NCI-H1105 (cell line): ENCODE measurements around the gene CD40.

ENCODE experiments used
- DNase-seq: peaks from one replicate; lab custom pipeline; 2025; lab: John Stamatoyannopoulos, UW

CD40 gene

GRCh38 chr20:46172961-46173536 lies 54.9 kb downstream of the CD40 start:
- DNase-seq = no peak

- no peak for DNase-seq
Observed at GRCh38 chr20:46173652-46174468, 55.7 kb downstream of the CD40 start.

- no peak for DNase-seq
Observed at GRCh38 chr20:46174469-46175126, 56.5 kb downstream of the CD40 start.

- DNase-seq = no peak
Observed at GRCh38 chr20:46175127-46175494, 57.0 kb downstream of the CD40 start.

- DNase-seq = peak; percentile 65
Observed at GRCh38 chr20:46176739-46177378, 58.7 kb downstream of the CD40 start.

GRCh38 chr20:46177768-46178167 lies 59.7 kb downstream of the CD40 start:
- DNase-seq = no peak

GRCh38 chr20:46178891-46179290 lies 60.8 kb downstream of the CD40 start:
- DNase-seq = no peak
